Tibial nerve (tissue), 4 donors: Measurements from ENCODE around the gene FBXL17. TPM values are rescaled to one million over a fixed set of nuclear protein-coding genes. Genes with fewer than 3 reads are reported as not detected.
A peak's percentile ranks its signal among the peaks of the same experiment; 100 is the strongest.

Experiments used
- DNase-seq, 2 donors: peaks; one replicate each; pipeline ENCODE4 v3.0.0-alpha.2; 2019; ENCODE audit warnings: low spot score in 2 of 2
- H3K27ac ChIP-seq, 4 donors: fragments of 200-600 bp; sonication (generic) in 3 of 4; one replicate each; pipeline ENCODE4 v1.5.1; 2017 to 2019; ENCODE audit warnings: mild to moderate bottlenecking in 1 of 4
- H3K27me3 ChIP-seq, 2 donors: fragments of 200-600 bp; sonication (generic) in 1 of 2; one replicate each; pipeline versions ENCODE4 v1.5.1 to v1.6.0; 2017 to 2019
- H3K36me3 ChIP-seq, 3 donors: fragments of 200-600 bp; sonication (generic); one replicate each; pipeline ENCODE4 v1.5.1; 2018 to 2019
- H3K4me1 ChIP-seq, 4 donors: fragments of 200-600 bp; sonication (generic) in 3 of 4; one replicate each; pipeline ENCODE4 v1.5.1; 2017 to 2019
- H3K4me3 ChIP-seq, 4 donors: fragments of 200-600 bp; sonication (generic) in 3 of 4; one replicate each; pipeline ENCODE4 v1.5.1; 2017 to 2019; ENCODE audit warnings: mild to moderate bottlenecking in 1 of 4, moderate library complexity in 1 of 4
- H3K9me3 ChIP-seq, 4 donors: fragments of 200-600 bp; sonication (generic) in 3 of 4; one replicate each; pipeline ENCODE4 v1.5.1; 2017 to 2019
- EP300 ChIP-seq, 2 donors: sonication (generic); formaldehyde crosslinking; IDR thresholded peaks; one replicate each; pipeline ENCODE4 v1.6.1; 2017; ENCODE audit warnings: antibody characterized with exemption in 2 of 2, mild to moderate bottlenecking in 1 of 2
- POLR2A ChIP-seq, 2 donors: fragments of 450-650 bp; IDR thresholded peaks; one replicate each; pipeline ENCODE4 v1.6.1; 2017; ENCODE audit warnings: antibody characterized with exemption in 2 of 2, mild to moderate bottlenecking in 2 of 2, moderate library complexity in 2 of 2
- WGBS, 2 donors: methylation state at CpG; one replicate each; pipeline ENCODE4 v1.1.5; 2018; 5-methylcytosine and 5-hydroxymethylcytosine counted together
- total RNA-seq, 4 donors: library from RNA; depleted of rRNA; stranded (reverse); fragments of >200 nt; gene quantifications; one replicate each; pipeline ENCODE4 v1.1.0, GENCODE V29; 2016
- TF ChIP-seq, protein P1 (sequence below), 5 experiments: fragments of 200-600 bp in 3 of 5; fragments of 450-650 bp in 2 of 5; sonication (generic) in 3 of 5; IDR thresholded peaks; one replicate each; pipeline ENCODE4 v1.5.1; 2016 to 2019; ENCODE audit warnings: antibody characterized with exemption in 5 of 5, mild to moderate bottlenecking in 3 of 5, moderate library complexity in 2 of 5

Gene FBXL17
- 10 to 100 TPM; 16.5 to 19.0 (median 17.6) TPM for total RNA-seq

DNA sequence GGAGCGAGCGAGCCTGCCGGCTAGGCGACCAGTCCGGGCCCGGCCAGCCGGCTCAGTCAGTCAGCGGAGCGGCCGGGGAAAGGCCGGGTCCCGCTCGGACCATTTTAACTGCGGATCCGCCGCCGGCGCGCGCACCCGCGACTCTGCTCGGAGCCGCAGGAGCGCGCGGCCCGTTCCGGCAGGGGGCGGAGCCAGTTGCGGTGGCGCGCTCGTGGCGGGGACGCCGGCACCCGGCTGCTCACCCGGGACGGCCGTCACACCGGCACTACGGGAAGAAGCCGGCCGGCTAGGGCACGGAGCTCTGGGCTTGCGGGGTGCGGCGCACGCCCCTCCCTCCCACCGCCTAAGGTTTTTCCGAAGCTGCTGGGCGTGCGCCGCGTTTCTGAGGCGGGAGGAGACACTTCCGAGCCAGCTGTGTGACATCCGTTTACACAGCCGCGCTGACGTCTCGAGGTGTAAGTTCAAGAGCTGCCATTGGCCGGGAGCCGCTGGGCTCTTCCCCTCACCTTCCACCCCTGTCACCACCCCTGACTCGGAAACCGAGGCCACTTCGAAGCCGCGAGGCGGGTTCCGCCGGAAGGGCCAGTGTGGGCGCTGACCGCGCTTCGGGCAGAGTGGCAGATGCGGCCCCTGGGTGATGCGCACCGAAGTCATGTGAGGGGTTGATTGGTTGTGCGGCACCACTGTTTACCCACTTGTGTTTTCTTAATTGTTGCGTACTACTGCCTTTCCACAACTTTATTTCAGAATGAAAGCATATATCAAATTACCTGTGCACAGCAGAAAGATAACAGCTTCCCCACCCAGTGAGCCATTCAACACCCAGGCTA lies at the start of gene FBXL17:
TSS of gene FBXL17 (minus strand) at position 145 of the 830 bp plus-strand sequence.
- Histone ChIP-seq H3K4me1 (peaks cover 0 to 29% (median 2%) of the 10 kb centered on the region in 4 donors), H3K36me3 (peaks cover 0 to 4% (median 0%) of the 10 kb centered on the region in 3 donors), H3K9me3 (peaks cover 0 to 2% (median 0%) of the 10 kb centered on the region in 4 donors), H3K4me3 (peak within 1 kb of the TSS; percentile 84 to 100 (median 99)), H3K27ac (peak within 1 kb of the TSS; percentile 93 to 100 (median 98)), H3K27me3 (no peaks in the 10 kb centered on the region)
- WGBS, 2 donors = 0 to 1% methylated on average over 35 of the region's 82 CpGs
- peak; percentile 87 for DNase-seq
- TF ChIP-seq, protein P1, sequence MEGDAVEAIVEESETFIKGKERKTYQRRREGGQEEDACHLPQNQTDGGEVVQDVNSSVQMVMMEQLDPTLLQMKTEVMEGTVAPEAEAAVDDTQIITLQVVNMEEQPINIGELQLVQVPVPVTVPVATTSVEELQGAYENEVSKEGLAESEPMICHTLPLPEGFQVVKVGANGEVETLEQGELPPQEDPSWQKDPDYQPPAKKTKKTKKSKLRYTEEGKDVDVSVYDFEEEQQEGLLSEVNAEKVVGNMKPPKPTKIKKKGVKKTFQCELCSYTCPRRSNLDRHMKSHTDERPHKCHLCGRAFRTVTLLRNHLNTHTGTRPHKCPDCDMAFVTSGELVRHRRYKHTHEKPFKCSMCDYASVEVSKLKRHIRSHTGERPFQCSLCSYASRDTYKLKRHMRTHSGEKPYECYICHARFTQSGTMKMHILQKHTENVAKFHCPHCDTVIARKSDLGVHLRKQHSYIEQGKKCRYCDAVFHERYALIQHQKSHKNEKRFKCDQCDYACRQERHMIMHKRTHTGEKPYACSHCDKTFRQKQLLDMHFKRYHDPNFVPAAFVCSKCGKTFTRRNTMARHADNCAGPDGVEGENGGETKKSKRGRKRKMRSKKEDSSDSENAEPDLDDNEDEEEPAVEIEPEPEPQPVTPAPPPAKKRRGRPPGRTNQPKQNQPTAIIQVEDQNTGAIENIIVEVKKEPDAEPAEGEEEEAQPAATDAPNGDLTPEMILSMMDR (IDR thresholded peaks at IDR 0.05) = peak in 1 of 5 experiments; percentile 16
- TF ChIP-seq POLR2A (IDR thresholded peaks at IDR 0.05) = peak; percentile 85 to 86
- TF ChIP-seq EP300 (IDR thresholded peaks at IDR 0.05) = peak in 1 of 2 donors; percentile 31

DNA sequence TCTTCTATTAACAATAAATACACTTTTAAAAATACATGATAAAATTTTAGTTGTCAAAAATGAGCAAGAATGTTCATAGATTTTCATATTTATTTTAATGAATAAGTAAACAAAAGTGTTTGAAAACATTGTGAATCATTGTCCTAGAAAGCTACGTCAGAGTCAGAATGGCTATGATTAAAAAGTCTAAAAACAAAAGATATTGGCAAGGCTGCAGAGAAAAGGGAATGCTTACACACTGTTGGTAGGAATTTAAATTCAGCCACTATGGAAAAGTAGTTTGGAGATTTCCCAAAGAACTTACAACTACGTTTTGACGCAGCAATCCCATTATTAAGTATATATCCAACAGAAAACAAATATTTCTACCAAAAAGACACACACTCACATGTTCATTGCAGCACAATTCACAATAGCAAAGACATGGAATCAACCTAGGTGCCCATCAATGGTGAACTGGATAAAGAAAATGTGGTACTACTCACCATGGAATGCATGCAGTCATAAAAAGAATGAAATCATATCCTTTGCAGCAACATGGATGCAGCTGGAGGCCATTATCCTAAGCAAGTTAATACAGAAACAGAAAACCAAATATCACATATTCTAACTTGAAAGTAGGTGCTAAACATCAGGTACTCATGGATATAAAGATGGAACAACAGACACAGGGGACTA lies 49.2 kb upstream of the FBXL17 start:
- no peaks in the 10 kb centered on the region for H3K27me3 ChIP-seq
- no peak overlapping the region for H3K4me3 ChIP-seq
- 52 to 62% methylated on average over 3 of the region's 3 CpGs for WGBS, 2 donors
- no peak for DNase-seq
- H3K36me3 ChIP-seq = no peaks in the 10 kb centered on the region
- H3K9me3 ChIP-seq = no peaks in the 10 kb centered on the region
- H3K27ac ChIP-seq = no peak overlapping the region
- H3K4me1 ChIP-seq = peaks cover 0 to 7% (median 0%) of the 10 kb centered on the region in 4 donors
- no peak for TF ChIP-seq EP300 (IDR thresholded peaks at IDR 0.05)

DNA sequence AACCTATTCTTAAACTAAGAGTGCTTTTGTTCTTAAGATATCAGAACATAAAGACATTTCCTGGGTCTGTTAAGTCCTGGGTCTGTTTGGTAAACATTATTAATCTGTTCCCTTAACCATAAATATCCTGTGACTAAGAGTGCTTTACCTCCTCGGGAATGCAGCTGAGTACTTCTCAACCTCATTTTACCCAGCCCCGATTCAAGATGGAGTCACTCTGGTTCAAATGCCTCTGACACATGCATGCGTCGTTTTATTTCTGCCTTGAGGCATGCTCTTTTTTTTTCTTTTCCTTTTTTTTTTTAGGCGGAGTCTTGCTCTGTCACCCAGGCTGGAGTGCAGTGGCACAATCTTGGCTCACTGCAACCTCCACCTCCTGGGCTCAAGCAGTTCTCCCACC lies 39.8 kb upstream of the FBXL17 start:
- no peak overlapping the region for H3K27ac ChIP-seq
- no peak overlapping the region for H3K4me3 ChIP-seq
- TF ChIP-seq POLR2A (IDR thresholded peaks at IDR 0.05) (no peak), EP300 (IDR thresholded peaks at IDR 0.05) (no peak)
- TF ChIP-seq, protein P1 (IDR thresholded peaks at IDR 0.05) = no peak
- H3K4me1 ChIP-seq = no peaks in the 10 kb centered on the region
- no peaks in the 10 kb centered on the region for H3K36me3 ChIP-seq
- 86% methylated on average over 5 of the region's 5 CpGs for WGBS, 2 donors
- no peak for DNase-seq
- H3K27me3 ChIP-seq = no peaks in the 10 kb centered on the region
- peaks cover 0 to 12% (median 0%) of the 10 kb centered on the region in 4 donors for H3K9me3 ChIP-seq

DNA sequence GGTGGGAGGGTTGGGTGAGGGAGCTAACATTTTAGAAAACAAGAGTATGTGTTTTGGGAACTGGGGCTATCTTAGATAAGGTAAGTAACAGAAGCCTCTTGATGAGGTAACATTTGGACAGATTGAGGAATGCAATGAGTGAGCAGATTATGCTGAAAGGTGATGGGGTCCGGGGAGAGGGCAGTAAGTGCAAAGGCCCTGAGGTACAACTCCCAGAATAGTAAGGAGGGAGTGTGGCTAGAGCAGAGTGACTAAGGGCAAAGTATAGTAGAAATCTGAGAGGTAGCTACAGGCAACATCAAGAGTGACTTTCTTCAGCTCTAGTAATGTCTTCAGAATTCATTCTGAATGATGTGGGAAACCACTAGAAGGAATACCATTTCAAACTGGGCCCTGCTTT lies 38.9 kb upstream of the FBXL17 start:
- Histone ChIP-seq H3K36me3 (no peaks in the 10 kb centered on the region), H3K4me1 (no peaks in the 10 kb centered on the region), H3K4me3 (no peak overlapping the region), H3K9me3 (peaks cover 0 to 12% (median 0%) of the 10 kb centered on the region in 4 donors), H3K27ac (no peak overlapping the region), H3K27me3 (no peaks in the 10 kb centered on the region)
- TF ChIP-seq POLR2A (IDR thresholded peaks at IDR 0.05) (no peak), EP300 (IDR thresholded peaks at IDR 0.05) (no peak)
- TF ChIP-seq, protein P1 (IDR thresholded peaks at IDR 0.05) = no peak
- DNase-seq = no peak
- 48 to 50% methylated on average over 1 of the region's 1 CpG for WGBS, 2 donors

DNA sequence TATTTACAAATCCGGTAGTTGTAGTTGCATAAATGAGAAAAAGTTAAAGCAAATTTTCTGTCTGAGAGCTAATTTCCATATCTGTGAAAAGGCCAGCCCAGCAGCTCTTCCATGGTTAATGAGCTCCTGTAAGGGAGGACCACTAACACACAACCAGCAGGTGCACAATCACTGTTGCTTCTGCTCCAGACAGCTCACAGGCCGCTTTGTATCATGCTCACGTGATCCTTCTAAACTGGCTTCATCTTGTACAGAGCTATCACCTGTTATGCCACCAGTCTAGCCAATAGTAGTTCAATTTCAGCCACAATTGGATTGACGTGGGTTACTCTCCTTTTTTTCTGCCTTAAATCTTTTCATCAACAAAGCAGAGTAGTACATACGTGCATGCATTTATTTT lies 38.3 kb upstream of the FBXL17 start:
- no peak overlapping the region for H3K27ac ChIP-seq
- 80 to 87% methylated on average over 5 of the region's 5 CpGs for WGBS, 2 donors

More for the DNA sequence above, 38.3 kb upstream of the FBXL17 start:
- Histone ChIP-seq H3K36me3 (no peaks in the 10 kb centered on the region), H3K27me3 (no peaks in the 10 kb centered on the region), H3K4me1 (no peaks in the 10 kb centered on the region), H3K9me3 (peaks cover 0 to 12% (median 0%) of the 10 kb centered on the region in 4 donors), H3K4me3 (no peak overlapping the region)
- TF ChIP-seq EP300 (IDR thresholded peaks at IDR 0.05) (no peak), POLR2A (IDR thresholded peaks at IDR 0.05) (no peak)
- TF ChIP-seq, protein P1 (IDR thresholded peaks at IDR 0.05) = no peak
- DNase-seq = no peak
